OCI-LY7 (cell line): ENCODE results near the gene SEMA6B. TPM values are rescaled to one million over a fixed set of nuclear protein-coding genes. Genes with fewer than 3 reads are reported as not detected.

Experiments used
- BruUV-seq: library from RNA; stranded (reverse); fragments of 400-500 nt; replicated peaks from 2 replicates; lab custom pipeline; 2021; lab: Mats Ljungman, UMichigan
- CTCF ChIA-PET: fragments of 300-600 bp; sonication (Branson Sonifier 250); formaldehyde crosslinking; loops from one replicate; lab custom pipeline; 2022; ENCODE audit warnings: antibody characterized with exemption; ENCODE audit not compliant: unreplicated experiment; lab: Charles Lee
- POLR2A ChIA-PET: fragments of 300-600 bp; sonication (Branson Sonifier 250); formaldehyde crosslinking; loops from one replicate; lab custom pipeline; 2022; ENCODE audit warnings: antibody characterized with exemption; lab: Charles Lee
- DNase-seq: peaks from one replicate; pipeline ENCODE4 v3.0.0-alpha.2; 2015; ENCODE audit warnings: low spot score
- H2AFZ ChIP-seq: fragments of 200-600 bp; sonication (generic), shearing (Covaris generic); 2 replicates; pipeline ENCODE4 v1.6.1; 2014; ENCODE audit warnings: mild to moderate bottlenecking, antibody characterized with exemption, low read length, moderate library complexity
- H3K27ac ChIP-seq: fragments of 200-600 bp; sonication (generic); 2 replicates; pipeline ENCODE4 v1.5.1; 2014; ENCODE audit warnings: mixed run types, low read depth, mild to moderate bottlenecking, moderate library complexity, low read length, inconsistent platforms; ENCODE audit not compliant: poor library complexity, severe bottlenecking
- H3K36me3 ChIP-seq: fragments of 200-600 bp; sonication (generic); 2 replicates; pipeline ENCODE4 v1.6.1; 2014; ENCODE audit warnings: mild to moderate bottlenecking, antibody characterized with exemption, low read length, moderate library complexity, mixed read lengths; ENCODE audit not compliant: insufficient read depth
- H3K4me1 ChIP-seq: fragments of 200-600 bp; sonication (generic); 2 replicates; pipeline ENCODE4 v1.5.1; 2014; ENCODE audit warnings: mild to moderate bottlenecking, low read length; ENCODE audit not compliant: insufficient read depth, poor library complexity, severe bottlenecking
- H3K4me2 ChIP-seq: fragments of 200-600 bp; sonication (generic); 2 replicates; pipeline ENCODE4 v1.6.1; 2014; ENCODE audit warnings: mild to moderate bottlenecking, low read length
- H3K4me3 ChIP-seq: fragments of 200-600 bp; sonication (generic); 2 replicates; pipeline ENCODE4 v1.5.1; 2014; ENCODE audit warnings: mild to moderate bottlenecking, low read depth, low read length; ENCODE audit not compliant: poor library complexity, severe bottlenecking
- H3K79me2 ChIP-seq: fragments of 200-600 bp; sonication (generic); 2 replicates; pipeline ENCODE4 v1.6.1; 2016; ENCODE audit warnings: low read depth, mild to moderate bottlenecking, low read length, moderate library complexity, mixed read lengths; ENCODE audit not compliant: insufficient read depth
- H3K9me2 ChIP-seq: fragments of 200-600 bp; sonication (generic); 2 replicates; pipeline ENCODE4 v1.6.1; 2016; ENCODE audit warnings: mild to moderate bottlenecking, low read length, mixed read lengths; ENCODE audit not compliant: insufficient read depth
- H3K9me3 ChIP-seq: fragments of 200-600 bp; sonication (generic); 2 replicates; pipeline ENCODE4 v1.6.1; 2014; ENCODE audit warnings: mild to moderate bottlenecking, mixed run types, low read length, mixed read lengths
- H4K20me1 ChIP-seq: fragments of 200-600 bp; sonication (generic); 2 replicates; pipeline ENCODE4 v1.6.1; 2014; ENCODE audit warnings: mild to moderate bottlenecking, antibody characterized with exemption, low read length, moderate library complexity, mixed read lengths; ENCODE audit not compliant: insufficient read depth
- EZH2phosphoT487 ChIP-seq: fragments of 200-600 bp; sonication (generic); IDR thresholded peaks from 2 replicates; pipeline ENCODE4 v1.6.1; 2018; ENCODE audit warnings: low read depth, borderline replicate concordance, mild to moderate bottlenecking, mixed run types, antibody characterized with exemption, low read length, moderate library complexity, mixed read lengths
- intact Hi-C: fragments of 100-400 bp; cut with micrococcal nuclease; formaldehyde crosslinking; loops from one replicate; pipeline ENCODE4 v1.10.0; 2022; ENCODE audit not compliant: unreplicated experiment
- total RNA-seq, 2 experiments: library from RNA; depleted of rRNA in 1 of 2; stranded (reverse); fragments of >200 nt in 1 of 2; shearing (Covaris generic) in 1 of 2; gene quantifications; 2 replicates each; pipeline ENCODE4 v1.2.3, GENCODE V29; 2014 to 2022
- TF ChIP-seq, protein P1 (sequence below): fragments of 200-600 bp; sonication (generic); conservative IDR thresholded peaks from 2 replicates; pipeline ENCODE4 v1.5.1; 2014; ENCODE audit warnings: mild to moderate bottlenecking, antibody characterized with exemption, low read length, moderate library complexity, mixed read lengths

The SEMA6B gene
- total RNA-seq, 2 experiments from 2014 or later = not detected

- no TSS peak for BruUV-seq
- ChIA-PET CTCF (no interaction called here), POLR2A (no interaction called here)
Measured at GRCh38 chr19:4579389-4579788, 19.9 kb upstream of the SEMA6B start.

GRCh38 chr19:4578552-4579248 is 19.2 kb upstream of the SEMA6B start:
- no peaks in the 10 kb centered on the region for H3K36me3 ChIP-seq
- no peak for TF ChIP-seq EZH2phosphoT487
- TF ChIP-seq, protein P1, sequence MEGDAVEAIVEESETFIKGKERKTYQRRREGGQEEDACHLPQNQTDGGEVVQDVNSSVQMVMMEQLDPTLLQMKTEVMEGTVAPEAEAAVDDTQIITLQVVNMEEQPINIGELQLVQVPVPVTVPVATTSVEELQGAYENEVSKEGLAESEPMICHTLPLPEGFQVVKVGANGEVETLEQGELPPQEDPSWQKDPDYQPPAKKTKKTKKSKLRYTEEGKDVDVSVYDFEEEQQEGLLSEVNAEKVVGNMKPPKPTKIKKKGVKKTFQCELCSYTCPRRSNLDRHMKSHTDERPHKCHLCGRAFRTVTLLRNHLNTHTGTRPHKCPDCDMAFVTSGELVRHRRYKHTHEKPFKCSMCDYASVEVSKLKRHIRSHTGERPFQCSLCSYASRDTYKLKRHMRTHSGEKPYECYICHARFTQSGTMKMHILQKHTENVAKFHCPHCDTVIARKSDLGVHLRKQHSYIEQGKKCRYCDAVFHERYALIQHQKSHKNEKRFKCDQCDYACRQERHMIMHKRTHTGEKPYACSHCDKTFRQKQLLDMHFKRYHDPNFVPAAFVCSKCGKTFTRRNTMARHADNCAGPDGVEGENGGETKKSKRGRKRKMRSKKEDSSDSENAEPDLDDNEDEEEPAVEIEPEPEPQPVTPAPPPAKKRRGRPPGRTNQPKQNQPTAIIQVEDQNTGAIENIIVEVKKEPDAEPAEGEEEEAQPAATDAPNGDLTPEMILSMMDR = no peak
- H4K20me1 ChIP-seq = no peaks in the 10 kb centered on the region
- no peaks in the 10 kb centered on the region for H3K79me2 ChIP-seq
- no peak overlapping the region for H3K27ac ChIP-seq
- no peaks in the 10 kb centered on the region for H3K9me2 ChIP-seq
- H3K4me1 ChIP-seq = no peaks in the 10 kb centered on the region
- no peak overlapping the region for H2AFZ ChIP-seq
- H3K9me3 ChIP-seq = no peaks in the 10 kb centered on the region
- ChIA-PET POLR2A (no interaction called here), CTCF (no interaction called here)
- no peak overlapping the region for H3K4me3 ChIP-seq
- DNase-seq = no peak
- intact Hi-C loops = no loop called here
- no TSS peak for BruUV-seq
- no peak overlapping the region for H3K4me2 ChIP-seq

More at GRCh38 chr19:4579389-4579788, 19.9 kb upstream of the SEMA6B start:
- no peak for TF ChIP-seq EZH2phosphoT487
- TF ChIP-seq, protein P1 = no peak
- Histone ChIP-seq H4K20me1 (no peaks in the 10 kb centered on the region), H3K9me2 (no peaks in the 10 kb centered on the region), H2AFZ (no peak overlapping the region), H3K4me2 (no peak overlapping the region), H3K4me3 (no peak overlapping the region), H3K4me1 (peaks cover 3% of the 10 kb centered on the region), H3K36me3 (no peaks in the 10 kb centered on the region), H3K79me2 (no peaks in the 10 kb centered on the region), H3K9me3 (no peaks in the 10 kb centered on the region), H3K27ac (no peak overlapping the region)
- DNase-seq = no peak
- intact Hi-C loops = no loop called here
